ENCODE data around the gene EXOC1.

Gene EXOC1

DNA sequence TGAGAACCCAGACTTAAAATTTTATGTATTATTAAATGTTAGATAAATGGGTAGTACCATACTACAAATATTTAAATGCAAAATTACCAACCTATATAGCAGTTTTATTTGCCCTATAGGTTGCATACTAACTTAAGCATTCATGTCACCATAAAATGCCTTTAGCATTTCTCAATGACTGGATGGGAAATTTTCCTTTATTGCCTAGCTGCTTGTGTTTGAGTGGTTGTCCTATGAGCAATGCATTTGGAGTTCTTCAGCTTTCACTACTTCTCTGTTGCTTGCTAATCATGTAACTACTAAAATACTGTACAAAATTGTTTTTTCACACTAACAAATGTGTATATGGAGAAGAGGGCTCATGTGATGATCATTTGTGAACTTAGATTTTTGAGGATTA is 51.1 kb downstream of the EXOC1 start:
- TF ChIP-seq, protein P1, sequence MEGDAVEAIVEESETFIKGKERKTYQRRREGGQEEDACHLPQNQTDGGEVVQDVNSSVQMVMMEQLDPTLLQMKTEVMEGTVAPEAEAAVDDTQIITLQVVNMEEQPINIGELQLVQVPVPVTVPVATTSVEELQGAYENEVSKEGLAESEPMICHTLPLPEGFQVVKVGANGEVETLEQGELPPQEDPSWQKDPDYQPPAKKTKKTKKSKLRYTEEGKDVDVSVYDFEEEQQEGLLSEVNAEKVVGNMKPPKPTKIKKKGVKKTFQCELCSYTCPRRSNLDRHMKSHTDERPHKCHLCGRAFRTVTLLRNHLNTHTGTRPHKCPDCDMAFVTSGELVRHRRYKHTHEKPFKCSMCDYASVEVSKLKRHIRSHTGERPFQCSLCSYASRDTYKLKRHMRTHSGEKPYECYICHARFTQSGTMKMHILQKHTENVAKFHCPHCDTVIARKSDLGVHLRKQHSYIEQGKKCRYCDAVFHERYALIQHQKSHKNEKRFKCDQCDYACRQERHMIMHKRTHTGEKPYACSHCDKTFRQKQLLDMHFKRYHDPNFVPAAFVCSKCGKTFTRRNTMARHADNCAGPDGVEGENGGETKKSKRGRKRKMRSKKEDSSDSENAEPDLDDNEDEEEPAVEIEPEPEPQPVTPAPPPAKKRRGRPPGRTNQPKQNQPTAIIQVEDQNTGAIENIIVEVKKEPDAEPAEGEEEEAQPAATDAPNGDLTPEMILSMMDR (IDR thresholded peaks at IDR 0.05) = no peak
- Histone ChIP-seq H3K4me3 (no peak overlapping the region), H3K27ac (no peak overlapping the region)
- DNase-seq (ENCODE audit: low spot score) = no peak

DNA sequence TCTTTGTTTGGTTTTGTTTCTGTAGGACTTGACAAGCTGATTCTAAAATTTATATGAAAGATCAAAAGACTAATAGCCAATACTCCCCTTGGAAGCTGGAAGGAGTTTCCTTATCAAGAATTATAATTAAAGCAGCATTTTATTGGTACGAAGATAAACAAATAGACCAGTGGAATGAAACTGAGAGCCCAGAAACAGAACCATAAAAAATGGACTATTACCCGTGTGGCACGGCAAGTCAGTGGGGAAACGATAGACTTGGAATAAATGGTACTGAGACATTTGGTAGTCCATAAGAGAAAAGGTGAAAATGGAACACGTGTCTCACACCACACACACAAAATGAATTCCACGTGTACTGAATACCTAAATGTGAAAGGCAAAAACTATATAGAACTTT is 52.9 kb downstream of the EXOC1 start:
- DNase-seq (ENCODE audit: low spot score) = no peak
- H3K27ac ChIP-seq = no peak overlapping the region
- TF ChIP-seq, protein P1 (IDR thresholded peaks at IDR 0.05) = no peak
- H3K4me3 ChIP-seq = no peak overlapping the region

DNA sequence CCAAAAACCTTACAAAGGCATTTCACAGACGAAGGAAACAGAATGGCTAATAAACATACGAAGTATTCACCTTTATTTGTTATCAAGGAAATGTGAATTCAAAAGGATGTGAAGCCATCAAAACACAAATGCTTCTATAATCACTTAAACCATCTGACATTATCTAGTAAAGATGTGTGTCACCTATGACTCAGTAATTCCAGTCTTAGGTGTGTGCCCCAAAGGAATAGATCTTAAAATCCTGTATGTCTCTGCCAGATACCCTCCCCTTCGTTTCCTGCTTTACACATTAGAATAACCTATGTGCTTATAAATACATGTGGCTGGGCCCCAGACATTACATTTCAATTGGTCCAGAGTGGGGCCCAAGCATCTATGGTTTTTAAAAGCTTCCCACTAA is 53.5 kb downstream of the EXOC1 start:
- Histone ChIP-seq H3K4me3 (no peak overlapping the region), H3K27ac (no peak overlapping the region)
- DNase-seq (ENCODE audit: low spot score) = no peak
- TF ChIP-seq, protein P1 (IDR thresholded peaks at IDR 0.05) = no peak

DNA sequence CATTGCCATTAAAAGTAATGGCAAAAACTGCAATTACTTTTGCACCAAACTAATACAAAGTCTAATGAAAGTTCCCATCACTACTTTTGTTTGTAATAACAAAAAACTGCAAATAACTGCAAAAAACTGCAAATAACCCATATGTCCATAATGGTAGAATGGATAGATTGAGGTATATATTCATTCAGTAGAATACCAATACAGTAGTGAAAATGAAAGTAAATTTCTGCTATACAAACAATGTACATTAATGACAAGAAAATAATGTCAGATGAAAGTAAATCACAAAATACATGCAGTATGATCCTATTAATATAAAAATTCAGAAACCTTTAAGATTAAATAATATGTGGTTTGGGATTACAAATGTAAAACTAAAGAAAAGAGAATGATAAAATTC is 54.0 kb downstream of the EXOC1 start:
- no peak for DNase-seq (ENCODE audit: low spot score)
- Histone ChIP-seq H3K4me3 (no peak overlapping the region), H3K27ac (no peak overlapping the region)
- TF ChIP-seq, protein P1 (IDR thresholded peaks at IDR 0.05) = no peak

DNA sequence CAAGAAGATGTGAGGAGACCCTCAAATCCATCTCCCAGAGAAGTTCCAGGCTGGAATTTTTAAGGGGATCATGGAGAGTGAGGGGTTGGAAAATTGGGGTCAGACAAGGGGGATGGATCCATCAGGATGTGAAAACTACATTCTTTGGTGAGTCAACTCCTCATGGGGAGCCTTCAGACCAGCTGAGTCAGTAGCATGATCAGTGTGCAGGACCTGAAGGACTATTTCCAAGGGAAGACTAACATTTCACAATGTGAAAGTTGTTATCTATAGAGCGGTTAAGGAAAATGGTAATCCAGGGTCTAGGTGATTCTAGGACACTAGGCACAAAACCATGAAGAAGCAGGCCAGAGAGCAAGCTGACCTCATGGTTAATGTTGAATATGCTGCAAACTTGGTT is 56.7 kb downstream of the EXOC1 start:
- TF ChIP-seq, protein P1 (IDR thresholded peaks at IDR 0.05) = no peak
- H3K4me3 ChIP-seq = no peak overlapping the region
- no peak overlapping the region for H3K27ac ChIP-seq
- no peak for DNase-seq (ENCODE audit: low spot score)

DNA sequence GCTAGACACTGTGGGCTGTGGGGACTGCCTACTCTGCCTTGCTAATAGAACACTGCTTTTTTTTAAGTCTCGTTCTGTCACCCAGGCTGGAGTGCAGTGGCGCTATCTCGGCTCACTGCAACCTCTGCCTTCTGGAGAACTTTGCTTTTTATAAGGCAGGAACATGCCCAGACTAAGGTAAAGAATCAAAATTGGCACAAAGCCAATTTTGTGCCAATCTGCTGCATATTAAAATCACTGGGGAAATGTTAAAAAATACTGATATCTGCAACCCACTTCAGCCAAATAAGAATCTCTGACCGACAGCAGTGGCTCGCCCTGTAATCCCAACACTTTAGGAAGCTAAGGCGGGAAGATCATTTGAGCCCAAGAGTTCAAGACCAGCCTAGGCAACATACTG is 58.8 kb downstream of the EXOC1 start:
- TF ChIP-seq, protein P1 (IDR thresholded peaks at IDR 0.05) = no peak
- Histone ChIP-seq H3K27ac (no peak overlapping the region), H3K4me3 (no peak overlapping the region)
- DNase-seq (ENCODE audit: low spot score) = no peak

DNA sequence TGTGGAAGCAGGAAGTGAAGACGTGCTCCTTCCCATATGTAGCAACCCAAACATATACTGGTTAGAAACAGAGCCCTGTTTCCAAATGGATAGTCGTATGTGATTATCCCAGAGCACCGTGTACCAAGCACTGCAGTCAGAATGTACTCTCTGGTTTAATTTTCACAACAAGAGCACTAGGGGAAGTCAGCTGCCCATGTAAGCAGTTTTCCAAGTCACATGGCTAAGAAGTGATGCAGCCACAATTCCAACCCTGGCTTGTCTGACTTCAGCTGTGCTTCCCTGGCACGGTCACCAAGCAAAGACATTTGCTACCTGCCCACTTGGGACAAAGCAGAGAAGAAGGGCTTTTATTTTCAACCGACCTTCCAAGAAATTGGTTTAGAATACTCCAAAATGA is 67.1 kb downstream of the EXOC1 start:
- Histone ChIP-seq H3K4me3 (no peak overlapping the region), H3K27ac (no peak overlapping the region)
- no peak for DNase-seq (ENCODE audit: low spot score)
- TF ChIP-seq, protein P1 (IDR thresholded peaks at IDR 0.05) = no peak

All from coronary artery (tissue), 2 donors.